GM18870 (cell line): ENCODE results near the gene VIL1.

ENCODE experiments used
- ATAC-seq: cut with Tn5 transposase; IDR thresholded peaks from one replicate; pipeline ENCODE4 v1.9.1; 2021; ENCODE audit warnings: moderate library complexity; ENCODE audit not compliant: unreplicated experiment

The VIL1 gene

DNA sequence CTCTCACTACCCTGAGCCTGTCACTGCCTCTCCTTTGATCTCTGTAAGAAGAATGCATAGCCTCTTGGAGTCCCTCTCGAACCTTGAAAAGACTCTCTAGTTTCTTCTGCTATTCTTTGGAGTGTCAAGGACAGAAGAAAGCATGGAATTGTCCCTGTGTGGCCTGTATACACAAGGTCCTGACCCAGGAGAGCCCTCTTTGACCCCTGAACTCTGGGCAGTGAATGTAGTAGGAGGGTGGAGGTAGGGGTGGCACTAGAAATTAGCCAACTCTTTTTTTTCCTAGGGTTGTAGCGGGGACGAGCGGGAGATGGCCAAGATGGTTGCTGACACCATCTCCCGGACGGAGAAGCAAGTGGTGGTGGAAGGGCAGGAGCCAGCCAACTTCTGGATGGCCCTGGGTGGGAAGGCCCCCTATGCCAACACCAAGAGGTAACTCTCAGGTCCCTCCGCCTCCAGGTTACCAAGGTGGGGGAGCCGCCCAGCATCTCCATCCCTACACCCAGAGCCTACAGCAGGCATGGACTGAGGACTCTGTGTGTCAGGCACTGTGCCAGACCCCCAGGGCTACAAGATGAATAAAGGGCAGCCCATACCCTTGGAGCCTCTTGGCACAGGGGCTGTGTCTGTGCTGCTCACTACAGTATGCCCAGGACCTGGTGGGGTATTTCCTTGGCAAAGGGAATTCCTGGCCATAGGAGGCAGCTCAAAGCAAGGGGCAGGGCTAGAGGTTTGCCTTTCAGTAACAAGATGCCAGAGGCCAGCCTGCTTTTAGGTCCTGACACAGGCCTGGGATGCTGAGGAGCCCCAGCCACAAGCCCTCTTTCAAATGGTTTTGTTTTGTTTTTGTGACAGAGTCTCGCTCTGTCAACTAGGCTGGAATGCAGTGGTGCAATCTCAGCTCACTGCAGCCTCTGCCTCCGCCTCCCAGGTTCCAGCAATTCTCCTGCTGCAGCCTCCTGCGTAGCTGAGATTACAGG is 16.4 kb downstream of the VIL1 start:
- no peak for ATAC-seq

DNA sequence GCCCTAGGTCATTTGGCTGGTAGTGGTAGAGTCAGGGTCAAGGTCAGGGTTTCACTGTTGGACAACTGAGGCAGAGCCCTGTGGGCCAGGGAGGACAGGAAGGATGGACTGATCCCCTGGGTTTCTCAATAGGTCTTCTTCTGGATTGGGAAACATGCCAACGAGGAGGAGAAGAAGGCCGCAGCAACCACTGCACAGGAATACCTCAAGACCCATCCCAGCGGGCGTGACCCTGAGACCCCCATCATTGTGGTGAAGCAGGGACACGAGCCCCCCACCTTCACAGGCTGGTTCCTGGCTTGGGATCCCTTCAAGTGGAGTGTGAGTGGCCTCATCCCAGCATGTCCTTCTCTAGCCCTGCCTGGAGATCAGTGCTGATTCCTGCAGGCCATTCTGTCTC is 18.1 kb downstream of the VIL1 start:
- ATAC-seq, result no peak

DNA sequence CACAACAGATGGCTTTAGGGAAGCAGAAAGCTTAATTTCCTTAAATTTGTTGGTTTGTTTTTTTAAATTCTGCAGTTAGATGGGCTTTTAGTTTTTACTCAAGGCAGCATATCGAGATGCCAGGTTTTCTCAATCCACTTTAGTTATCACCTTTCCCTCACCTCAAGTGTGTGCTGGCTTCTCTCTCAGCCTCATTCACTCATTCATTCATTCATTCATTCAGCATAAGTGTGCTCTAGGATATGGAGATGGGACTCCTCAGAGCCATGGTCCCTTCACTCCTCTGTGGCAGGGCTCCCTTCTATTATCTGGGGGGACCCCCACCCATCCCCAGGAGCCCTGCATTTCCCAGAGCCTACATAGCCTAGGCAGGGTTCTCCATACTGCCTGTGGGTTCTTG is 19.0 kb downstream of the VIL1 start:
- ATAC-seq, result no peak

DNA sequence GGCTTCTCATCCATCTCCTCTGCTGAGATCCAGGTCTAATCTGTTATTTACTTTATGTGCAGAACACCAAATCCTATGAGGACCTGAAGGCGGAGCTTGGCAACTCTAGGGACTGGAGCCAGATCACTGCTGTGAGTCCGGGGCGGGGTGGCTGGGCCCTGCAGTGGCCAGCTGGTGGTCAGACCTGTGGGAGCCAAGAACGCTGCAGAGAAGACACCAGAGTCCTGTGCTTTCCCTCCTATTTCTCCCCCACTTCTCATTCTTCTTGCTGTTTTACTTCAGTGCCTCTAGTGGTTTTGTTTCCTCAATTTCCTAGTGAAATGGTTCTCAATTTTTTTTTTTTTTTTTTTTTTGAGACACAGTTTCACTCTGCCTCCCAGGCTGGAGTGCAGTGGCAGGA is 19.7 kb downstream of the VIL1 start:
- no peak for ATAC-seq

DNA sequence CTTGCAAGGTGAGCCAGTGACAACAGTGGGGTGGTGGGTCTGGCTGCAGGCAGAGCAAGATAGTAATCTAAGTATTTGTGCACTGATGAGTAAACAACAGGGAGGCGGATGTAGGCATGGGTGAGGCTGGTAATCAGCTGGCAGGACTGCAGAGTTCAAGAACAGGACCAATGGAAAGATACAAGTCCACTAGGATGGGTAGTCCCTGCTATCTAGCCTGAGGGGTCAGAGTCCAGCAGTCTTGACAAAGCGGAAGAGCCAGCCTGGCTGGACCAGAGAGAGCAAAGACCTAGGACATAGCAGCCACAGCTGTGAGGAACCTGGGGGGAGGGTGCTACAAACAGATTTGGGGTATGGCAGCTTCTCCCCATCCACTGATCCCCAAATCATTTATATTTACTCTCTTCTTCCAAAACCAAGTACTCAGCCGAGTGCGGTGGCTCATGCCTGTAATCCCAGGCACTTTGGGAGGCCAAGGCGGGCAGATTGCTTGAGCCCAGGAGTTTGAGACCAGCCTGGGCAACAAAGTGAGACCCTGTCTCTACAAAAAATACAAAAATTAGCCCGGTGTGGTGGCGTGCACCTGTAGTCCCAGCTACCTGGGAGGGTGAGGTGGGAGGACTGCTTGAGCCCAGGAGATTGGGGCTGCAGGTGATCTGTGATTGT is 25.9 kb downstream of the VIL1 start:
- no peak for ATAC-seq

DNA sequence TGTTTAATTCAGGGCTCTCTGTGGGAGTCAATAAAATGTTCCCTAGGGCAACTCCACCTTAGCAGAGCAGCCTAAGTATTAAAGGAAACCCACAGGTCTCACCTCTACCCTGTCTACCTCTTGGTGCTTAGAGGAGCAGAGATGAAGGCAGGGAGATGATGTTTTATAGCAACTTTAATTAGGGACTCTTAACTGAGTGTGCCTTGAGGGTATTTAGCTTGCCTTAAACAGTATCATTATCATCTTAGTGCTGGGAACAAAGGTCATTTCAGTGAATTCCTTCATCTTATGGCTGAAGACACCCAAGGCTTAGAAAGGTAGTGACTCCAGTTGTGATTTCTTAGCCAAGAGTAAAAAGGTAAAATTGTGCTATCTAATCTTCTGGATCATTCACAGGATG is 26.7 kb downstream of the VIL1 start:
- no peak for ATAC-seq

- no peak for ATAC-seq
Measured at GRCh38 chr2:218446547-218446946, 27.6 kb downstream of the VIL1 start.

GRCh38 chr2:218447072-218447471 is 28.1 kb downstream of the VIL1 start:
- no peak for ATAC-seq

- no peak for ATAC-seq
Measured at GRCh38 chr2:218448934-218449333, 30.0 kb downstream of the VIL1 start.

- no peak for ATAC-seq
Measured at GRCh38 chr2:218452079-218452478, 33.2 kb downstream of the VIL1 start.

- ATAC-seq, result no peak
Measured at GRCh38 chr2:218456849-218457248, 37.9 kb downstream of the VIL1 start.

- no peak for ATAC-seq
Measured at GRCh38 chr2:218458598-218458997, 39.7 kb downstream of the VIL1 start.

- no peak for ATAC-seq
Measured at GRCh38 chr2:218465987-218466633, 47.2 kb downstream of the VIL1 start.

DNA sequence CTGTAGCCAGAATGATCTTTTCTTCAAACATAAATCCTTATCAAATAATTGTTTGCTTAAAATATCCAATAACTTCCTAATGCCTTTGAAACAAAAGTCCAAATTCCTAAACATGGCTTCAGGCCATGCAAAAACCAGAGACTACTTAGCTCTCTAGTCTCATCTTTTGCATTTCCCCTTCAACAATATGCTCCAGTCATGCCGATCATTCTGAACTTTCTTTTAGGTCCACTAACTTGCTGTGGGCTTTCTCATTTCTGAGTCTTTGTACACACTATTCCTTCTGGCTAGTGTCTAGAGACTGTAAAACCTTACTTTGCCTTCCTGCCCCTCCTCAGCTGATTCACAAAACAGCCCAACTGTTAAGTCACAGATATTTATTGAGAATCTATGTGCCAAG is 51.5 kb downstream of the VIL1 start:
- no peak for ATAC-seq

DNA sequence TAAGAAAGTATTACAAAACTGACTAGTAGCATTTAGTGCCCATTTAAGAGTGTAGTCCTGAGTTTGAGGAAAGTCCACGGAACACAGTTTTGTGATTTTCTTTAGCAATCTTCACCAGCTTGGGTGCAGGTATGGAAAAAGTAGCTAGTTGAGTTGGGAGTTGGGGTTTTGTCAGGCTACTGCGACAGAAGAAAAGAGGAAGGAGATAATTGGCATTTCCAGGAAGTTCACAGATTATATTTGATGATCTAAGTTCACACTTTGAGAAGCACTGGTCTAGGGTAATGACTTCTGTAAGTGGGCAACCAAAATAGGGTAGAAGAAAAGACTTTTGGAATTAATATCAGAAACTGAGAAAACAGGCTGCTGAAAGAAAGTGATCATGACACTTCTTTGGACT is 52.1 kb downstream of the VIL1 start:
- ATAC-seq, result no peak

DNA sequence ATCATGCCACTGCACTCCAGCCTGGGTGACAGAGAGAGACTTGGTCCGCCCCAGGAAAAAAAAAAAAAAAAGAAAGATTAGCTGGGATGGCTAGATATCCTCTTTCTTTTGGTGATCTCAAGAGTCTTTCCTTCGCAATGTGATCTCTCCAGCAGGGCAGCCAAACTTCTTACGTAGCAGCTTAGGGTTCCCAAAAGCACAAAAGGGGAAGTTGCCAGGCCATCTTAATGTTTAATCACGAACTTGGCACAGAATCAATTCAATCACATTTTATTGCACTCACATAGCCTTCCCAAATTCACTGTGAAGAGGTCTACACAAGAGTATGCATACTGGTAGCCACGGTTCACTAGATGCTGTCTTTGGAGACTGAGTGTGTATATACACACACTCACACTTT is 53.1 kb downstream of the VIL1 start:
- ATAC-seq, result no peak

DNA sequence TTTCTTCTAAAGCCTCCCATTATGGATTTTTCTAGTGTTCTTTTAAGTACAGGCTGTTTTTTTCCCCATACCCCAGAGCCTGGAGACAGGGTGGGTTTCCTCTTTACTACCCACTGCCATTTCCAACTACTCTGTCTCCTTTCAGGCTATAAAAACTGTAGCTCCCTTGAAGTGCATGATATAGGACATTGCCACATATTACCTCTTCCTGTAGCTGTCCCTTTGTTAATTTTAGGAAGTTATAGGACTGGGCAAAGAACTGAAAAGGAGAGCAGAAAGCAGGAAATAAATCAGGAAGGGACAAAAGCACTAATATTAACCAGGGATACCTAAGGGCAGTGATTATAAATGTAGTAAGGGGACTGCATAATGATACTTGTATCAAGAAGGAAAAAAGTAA is 54.1 kb downstream of the VIL1 start:
- no peak for ATAC-seq

- no peak for ATAC-seq
Measured at GRCh38 chr2:218474527-218474926, 55.6 kb downstream of the VIL1 start.

- no peak for ATAC-seq
Measured at GRCh38 chr2:218476676-218477075, 57.8 kb downstream of the VIL1 start.

DNA sequence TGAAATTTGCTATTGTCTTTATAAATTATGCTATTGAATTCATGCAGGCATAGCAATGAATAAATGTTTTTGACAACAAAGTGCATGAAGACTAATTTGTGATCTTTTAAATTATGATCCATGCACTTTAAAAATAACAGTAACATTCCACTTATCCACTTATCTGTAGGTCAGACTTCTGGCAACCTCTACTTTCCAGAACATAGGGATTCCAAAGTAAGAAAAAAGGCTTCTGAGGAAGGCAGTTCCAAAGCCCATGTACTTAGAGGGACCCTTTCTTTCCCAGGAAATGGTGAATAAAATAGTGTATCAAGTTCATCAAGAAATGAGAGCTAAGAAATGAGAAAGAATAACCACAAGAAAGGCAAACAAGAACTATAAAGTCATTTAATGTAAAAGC is 58.3 kb downstream of the VIL1 start:
- ATAC-seq, result no peak

GRCh38 chr2:218478544-218478943 is 59.6 kb downstream of the VIL1 start:
- ATAC-seq, result no peak

- ATAC-seq, result no peak
Measured at GRCh38 chr2:218479595-218479994, 60.7 kb downstream of the VIL1 start.
